GM19438 (cell line): ENCODE results near the gene BAK1.
"Not testable (repeated sequence)": the region's sequence is repeated elsewhere in the genome, so short reads cannot be mapped to it uniquely, and the experiment has no call there.

Experiments
- ATAC-seq: cut with Tn5 transposase; IDR thresholded peaks from one replicate; pipeline ENCODE4 v1.9.1; 2021; ENCODE audit warnings: low read depth; ENCODE audit not compliant: unreplicated experiment

Gene BAK1

GRCh38 chr6:33609019-33609418, 28.9 kb upstream of the BAK1 start:
- no peak for ATAC-seq

GRCh38 chr6:33607784-33608161, 27.7 kb upstream of the BAK1 start:
- no peak for ATAC-seq

- ATAC-seq, result no peak
Observed at GRCh38 chr6:33607126-33607783, 27.2 kb upstream of the BAK1 start.

GRCh38 chr6:33606642-33607041, 26.6 kb upstream of the BAK1 start:
- no peak for ATAC-seq

- no peak for ATAC-seq
Observed at GRCh38 chr6:33604941-33605854, 25.1 kb upstream of the BAK1 start.

DNA sequence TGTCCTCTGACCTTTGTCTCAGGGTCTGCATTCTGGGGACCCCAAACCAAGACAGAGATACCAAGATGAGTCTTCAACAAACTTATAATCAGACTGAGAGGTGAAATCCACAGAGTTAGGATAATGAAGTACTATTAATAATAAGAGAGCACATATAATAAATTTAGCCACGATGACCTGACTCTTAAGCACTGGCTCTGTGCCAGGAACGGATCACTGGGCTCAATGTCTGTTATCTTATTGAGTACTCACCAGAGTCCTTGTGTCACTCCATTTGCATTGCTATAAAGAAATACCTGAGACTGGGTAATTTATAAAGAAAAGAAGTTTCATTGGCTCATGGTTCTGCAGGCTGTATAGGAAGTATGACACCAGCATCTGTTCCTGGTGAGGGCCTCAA, 22.1 kb upstream of the BAK1 start:
- no peak for ATAC-seq

DNA sequence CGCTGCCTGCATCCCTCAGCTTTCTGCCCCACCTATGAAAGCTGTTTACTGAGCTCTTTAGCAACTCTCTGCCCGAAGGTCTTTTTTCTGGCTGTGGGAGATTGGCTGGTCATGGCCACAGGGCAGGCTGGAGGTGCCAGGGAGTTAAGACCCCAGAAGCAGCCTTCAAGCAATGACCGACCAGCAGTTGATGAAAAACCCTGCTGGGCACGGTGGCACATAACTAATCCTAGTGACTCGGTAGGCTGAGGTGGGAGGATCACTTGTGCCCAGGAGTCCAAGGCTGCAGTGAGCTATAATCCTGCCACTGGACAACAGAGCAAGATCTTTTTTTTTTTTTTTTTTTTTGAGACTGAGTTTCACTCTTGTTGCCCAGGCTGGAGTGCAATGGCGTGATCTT, 20.7 kb upstream of the BAK1 start:
- no peak for ATAC-seq

DNA sequence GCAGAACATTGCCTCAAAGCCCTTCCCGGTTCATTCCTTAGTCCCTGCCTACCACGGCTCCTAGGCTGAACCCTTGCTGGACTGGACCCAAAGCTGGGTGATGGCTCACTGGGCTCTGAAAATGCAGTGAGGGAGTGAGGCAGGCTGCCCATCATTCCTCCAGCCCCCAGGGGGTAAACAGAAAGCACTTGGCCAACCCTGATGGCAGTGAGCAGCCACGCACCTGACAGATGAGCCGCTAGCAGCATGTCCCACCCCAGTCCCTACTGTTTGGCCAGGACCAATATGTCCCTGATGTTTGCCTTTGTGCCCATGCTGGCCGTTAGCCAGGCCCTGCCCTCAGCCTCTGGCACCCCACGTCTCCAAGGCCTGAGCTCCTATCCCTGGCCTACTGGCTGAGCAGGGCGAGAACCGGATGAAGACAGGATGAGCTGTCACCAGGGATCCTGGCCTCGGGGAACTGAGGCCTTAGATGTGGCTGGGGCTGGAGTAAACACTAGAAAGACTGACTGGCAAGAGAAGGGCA, 19.4 kb upstream of the BAK1 start:
- ATAC-seq, result no peak

GRCh38 chr6:33597551-33598322, 17.7 kb upstream of the BAK1 start:
- no peak for ATAC-seq

- not testable (repeated sequence) for ATAC-seq
Observed at GRCh38 chr6:33596894-33597293, 16.8 kb upstream of the BAK1 start.

- no peak for ATAC-seq
Observed at GRCh38 chr6:33595001-33595846, 15.1 kb upstream of the BAK1 start.

- no peak for ATAC-seq
Observed at GRCh38 chr6:33593414-33593727, 13.3 kb upstream of the BAK1 start.

DNA sequence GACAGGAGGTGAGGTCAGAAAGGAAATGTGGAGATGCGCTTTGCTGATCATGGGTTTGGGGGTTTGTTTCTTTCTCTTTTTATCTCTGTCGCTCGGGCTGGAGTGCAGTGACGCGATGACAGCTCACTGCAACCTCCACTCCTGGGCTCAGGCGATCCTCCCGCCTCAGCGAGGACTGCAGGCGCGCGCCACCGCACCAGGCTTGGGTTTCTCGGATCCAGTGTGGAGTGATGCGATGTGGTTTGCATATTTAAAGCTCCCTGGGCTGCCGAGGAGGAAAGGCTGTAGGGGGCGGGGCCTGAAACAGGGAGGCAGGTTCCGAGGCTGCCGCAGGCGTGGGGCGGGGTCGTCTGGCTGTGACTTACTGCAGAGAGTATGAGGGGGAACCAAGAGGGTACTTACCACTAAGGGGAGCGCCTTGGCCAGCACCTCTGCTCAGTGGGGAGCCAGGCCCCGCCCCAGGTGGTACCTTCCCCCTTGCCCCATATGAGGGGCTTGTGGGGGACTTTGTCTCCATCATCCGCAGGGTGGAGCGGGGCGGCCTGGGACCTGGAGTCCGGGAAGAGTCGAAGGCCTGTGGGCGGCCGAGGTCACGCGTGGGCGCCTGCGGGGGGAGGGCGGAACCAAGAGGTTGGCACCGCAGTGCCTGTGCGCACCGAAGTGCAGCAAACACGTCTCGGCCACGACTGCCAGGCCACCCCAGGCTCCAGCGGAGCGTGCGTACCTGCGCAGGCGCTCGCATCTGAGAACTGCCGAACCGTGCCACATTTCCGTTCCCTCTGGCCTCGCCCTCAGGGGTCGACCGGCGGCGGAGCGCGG, 12.7 kb upstream of the BAK1 start:
- ATAC-seq, result no peak

DNA sequence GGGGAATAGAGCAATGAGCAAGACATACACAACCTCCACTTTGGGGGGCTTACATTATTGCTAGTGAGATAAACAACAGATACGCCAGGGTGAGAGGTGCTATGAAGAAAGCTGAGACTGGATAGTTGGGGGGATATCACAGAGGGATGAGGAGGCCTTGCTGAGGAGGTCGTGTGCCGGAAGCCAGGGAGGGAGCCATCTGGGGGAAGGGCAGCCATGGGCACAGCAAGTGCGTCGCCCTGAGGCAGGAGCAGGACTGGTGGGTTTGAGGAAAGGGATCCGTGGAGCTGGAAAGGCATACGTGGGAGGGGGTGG, 12.2 kb upstream of the BAK1 start:
- ATAC-seq, result no peak

DNA sequence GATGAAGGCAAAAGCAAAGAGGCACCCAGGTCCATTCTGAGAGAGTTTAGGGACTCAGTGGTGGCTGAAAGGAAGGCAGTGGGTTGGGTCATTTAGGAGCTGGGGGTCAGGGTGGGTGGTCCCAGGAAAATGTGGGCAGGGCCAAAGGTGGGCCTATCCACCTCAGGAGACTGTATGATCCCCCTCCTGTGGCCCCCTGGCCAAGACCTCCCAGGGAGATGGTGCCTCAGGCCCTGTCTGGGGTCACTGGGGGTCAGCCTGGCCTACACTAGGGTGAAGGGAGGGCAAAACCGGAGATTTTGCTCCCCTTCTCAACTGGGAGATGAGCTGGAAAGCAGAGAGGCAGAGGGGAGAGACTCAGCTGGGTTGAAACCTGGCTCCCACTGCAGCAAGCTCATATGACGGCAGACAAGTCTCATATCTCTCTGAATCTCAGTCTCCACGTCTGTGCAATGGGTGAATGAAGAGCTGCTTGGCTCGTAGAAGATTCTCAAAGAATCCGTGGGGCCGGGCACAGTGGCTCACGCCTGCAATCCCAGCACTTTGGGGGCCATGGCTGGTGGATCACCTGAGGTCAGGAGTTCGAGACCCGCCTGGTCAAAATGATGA, 11.5 kb upstream of the BAK1 start:
- ATAC-seq, result no peak

DNA sequence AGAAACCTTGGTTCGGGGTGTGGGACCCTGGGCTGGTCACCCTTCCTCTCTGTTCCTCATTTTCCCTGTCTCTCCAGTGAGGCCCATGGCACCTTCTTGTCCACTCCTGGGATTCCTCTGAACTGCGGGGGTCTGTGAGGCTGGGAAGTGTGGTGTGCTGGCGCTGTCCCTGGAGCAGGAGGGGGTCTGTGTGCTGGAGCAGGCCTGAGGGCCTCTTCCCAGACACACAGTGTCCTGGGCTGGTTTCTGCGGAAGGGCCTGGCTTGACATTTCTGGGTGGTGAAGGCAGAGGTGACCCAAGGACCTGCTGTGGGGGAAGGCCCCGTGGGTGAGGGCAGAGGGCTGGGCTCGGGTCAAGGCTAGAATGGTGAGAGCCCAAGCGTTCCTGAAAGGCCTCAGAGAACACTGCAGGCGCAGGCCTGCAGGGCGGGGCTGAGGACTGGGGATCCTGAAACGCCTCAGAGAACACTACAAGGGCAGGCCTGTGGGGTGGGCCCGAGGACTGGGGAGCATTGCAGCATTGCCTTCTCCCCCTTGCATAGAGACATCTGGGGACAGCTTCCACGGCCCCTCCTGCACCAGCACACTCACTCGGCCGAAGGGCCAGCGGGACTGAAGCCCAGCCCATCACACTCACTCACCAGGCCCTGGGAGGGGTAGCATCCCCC, 10.6 kb upstream of the BAK1 start:
- no peak for ATAC-seq

DNA sequence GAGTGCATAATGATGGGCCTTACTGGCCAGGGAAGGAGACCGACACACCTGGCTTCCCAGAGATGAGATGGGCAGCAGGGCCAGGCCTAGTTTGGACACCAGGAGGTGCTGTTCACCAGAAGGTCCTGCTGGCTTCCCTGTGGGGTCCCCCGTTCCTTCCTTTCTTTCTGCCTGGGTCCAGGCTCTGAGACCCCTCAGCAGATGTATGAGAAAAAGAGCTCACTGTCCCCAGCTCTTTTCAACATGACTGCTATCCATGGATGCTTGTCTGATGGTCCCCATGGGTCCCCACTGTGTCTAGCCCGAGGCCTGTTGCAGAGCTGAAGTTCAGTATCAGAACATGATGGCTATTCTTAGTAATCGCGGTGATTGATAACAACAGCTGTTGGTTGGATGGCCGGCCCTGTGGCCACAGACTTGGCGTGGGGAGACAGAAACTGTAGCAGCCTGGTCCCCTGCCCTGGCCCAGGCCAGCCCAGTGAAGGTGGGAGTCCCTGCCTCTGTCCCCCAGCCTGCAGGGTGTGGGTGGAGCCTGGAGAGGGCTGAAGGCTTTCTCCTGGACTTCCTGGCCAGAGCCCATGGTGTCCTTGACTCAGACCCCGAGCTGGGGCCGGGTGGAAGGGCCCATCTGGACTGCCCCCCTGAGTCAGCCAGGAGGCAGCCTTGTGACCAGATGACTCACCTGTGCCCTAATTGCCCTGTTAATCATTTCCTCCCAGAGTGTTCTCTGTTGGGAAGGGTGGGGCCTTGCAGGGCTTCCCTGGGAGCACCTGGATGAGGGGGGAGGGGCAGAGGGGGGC, 9.9 kb upstream of the BAK1 start:
- ATAC-seq, result no peak

DNA sequence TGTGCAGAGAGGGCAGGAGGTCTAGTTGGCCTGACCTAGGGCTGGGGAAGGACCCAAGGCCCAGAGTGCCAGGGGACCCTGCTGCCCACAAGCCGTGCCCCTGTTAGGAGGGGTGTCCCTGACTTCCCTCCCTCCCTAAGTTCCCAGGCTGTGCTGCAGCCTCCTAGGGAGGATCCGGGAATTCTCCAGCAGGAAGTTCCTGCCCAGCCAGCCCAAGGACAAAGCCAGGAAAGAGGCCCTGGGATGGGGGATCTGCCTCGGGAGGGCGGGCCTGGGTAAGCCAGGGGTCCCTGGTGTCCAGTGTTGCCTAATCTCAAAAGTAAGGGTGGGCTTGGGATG, 9.3 kb upstream of the BAK1 start:
- ATAC-seq, result no peak
